ENCODE results near the gene SLCO3A1. TPM values are rescaled to one million over a fixed set of nuclear protein-coding genes. Genes with fewer than 3 reads are reported as not detected.

Gene SLCO3A1
- total and polyA plus RNA-seq, 2 experiments from 2014 or later, result 35.5 to 71.9 TPM

- H3K4me3 ChIP-seq, result no peak overlapping the region
- no peaks in the 10 kb centered on the region for H3K27me3 ChIP-seq
- H3K36me3 ChIP-seq, result no peaks in the 10 kb centered on the region
- no peaks in the 10 kb centered on the region for H3K4me1 ChIP-seq (ENCODE audit: low read depth)
- TF ChIP-seq CTCF (IDR thresholded peaks at IDR 0.05; ENCODE audit: low read depth, low read length), result no peak
- H3K9me3 ChIP-seq (ENCODE audit: low read depth), result no peaks in the 10 kb centered on the region
- H3K27ac ChIP-seq, result no peak overlapping the region
- DNase-seq (ENCODE audit: low read depth in 1 of 2, low spot score in 1 of 2), result no peak
Measured at GRCh38 chr15:92184679-92185230, 331.2 kb downstream of the SLCO3A1 start.

- no peak overlapping the region for H3K4me3 ChIP-seq
- H3K4me1 ChIP-seq (ENCODE audit: low read depth), result no peaks in the 10 kb centered on the region
- no peaks in the 10 kb centered on the region for H3K27me3 ChIP-seq
- no peak for DNase-seq (ENCODE audit: low read depth in 1 of 2, low spot score in 1 of 2)
- no peaks in the 10 kb centered on the region for H3K36me3 ChIP-seq
- no peak for TF ChIP-seq CTCF (IDR thresholded peaks at IDR 0.05; ENCODE audit: low read depth, low read length)
- H3K9me3 ChIP-seq (ENCODE audit: low read depth), result no peaks in the 10 kb centered on the region
- no peak overlapping the region for H3K27ac ChIP-seq
Measured at GRCh38 chr15:92187975-92188374, 334.5 kb downstream of the SLCO3A1 start.

GRCh38 chr15:92189166-92189565 is 335.7 kb downstream of the SLCO3A1 start:
- no peaks in the 10 kb centered on the region for H3K4me1 ChIP-seq (ENCODE audit: low read depth)
- no peaks in the 10 kb centered on the region for H3K36me3 ChIP-seq
- no peaks in the 10 kb centered on the region for H3K27me3 ChIP-seq
- H3K27ac ChIP-seq, result no peak overlapping the region
- no peak overlapping the region for H3K4me3 ChIP-seq
- no peaks in the 10 kb centered on the region for H3K9me3 ChIP-seq (ENCODE audit: low read depth)
- no peak for TF ChIP-seq CTCF (IDR thresholded peaks at IDR 0.05; ENCODE audit: low read depth, low read length)
- no peak for DNase-seq (ENCODE audit: low read depth in 1 of 2, low spot score in 1 of 2)

- Histone ChIP-seq H3K4me3 (no peak overlapping the region), H3K27ac (no peak overlapping the region), H3K36me3 (no peaks in the 10 kb centered on the region), H3K4me1 (ENCODE audit: low read depth) (no peaks in the 10 kb centered on the region), H3K9me3 (ENCODE audit: low read depth) (no peaks in the 10 kb centered on the region), H3K27me3 (no peaks in the 10 kb centered on the region)
- DNase-seq (ENCODE audit: low read depth in 1 of 2, low spot score in 1 of 2), result no peak
- TF ChIP-seq CTCF (IDR thresholded peaks at IDR 0.05; ENCODE audit: low read depth, low read length), result no peak
Measured at GRCh38 chr15:92195241-92195640, 341.7 kb downstream of the SLCO3A1 start.

- H3K27me3 ChIP-seq, result no peaks in the 10 kb centered on the region
- TF ChIP-seq CTCF (IDR thresholded peaks at IDR 0.05; ENCODE audit: low read depth, low read length), result no peak
- H3K27ac ChIP-seq, result no peak overlapping the region
- no peaks in the 10 kb centered on the region for H3K9me3 ChIP-seq (ENCODE audit: low read depth)
- H3K4me1 ChIP-seq (ENCODE audit: low read depth), result no peaks in the 10 kb centered on the region
- no peak for DNase-seq (ENCODE audit: low read depth in 1 of 2, low spot score in 1 of 2)
- H3K36me3 ChIP-seq, result no peaks in the 10 kb centered on the region
- no peak overlapping the region for H3K4me3 ChIP-seq
Measured at GRCh38 chr15:92196342-92196741, 342.8 kb downstream of the SLCO3A1 start.

DNA sequence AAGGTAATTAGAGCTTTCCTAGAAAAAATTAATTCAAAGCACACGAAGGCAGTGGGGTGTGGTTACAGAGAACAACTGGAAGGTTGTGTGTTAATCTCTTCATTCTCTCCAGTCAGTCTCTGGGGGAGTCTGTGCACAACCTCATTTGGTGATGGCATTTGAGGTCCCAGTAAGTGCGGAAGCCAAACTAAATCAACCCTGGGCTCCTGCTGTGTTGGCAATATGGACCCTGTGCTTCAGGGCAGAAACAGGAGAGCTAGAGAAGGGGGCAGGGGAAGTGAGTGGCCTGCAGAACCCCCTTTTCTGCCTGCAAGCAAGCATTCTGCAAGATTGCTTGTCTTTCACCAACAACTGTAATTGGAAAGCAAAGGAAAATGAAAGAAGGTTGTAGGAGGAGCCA is 344.2 kb downstream of the SLCO3A1 start:
- Histone ChIP-seq H3K9me3 (ENCODE audit: low read depth) (no peaks in the 10 kb centered on the region), H3K4me3 (no peak overlapping the region), H3K36me3 (no peaks in the 10 kb centered on the region), H3K4me1 (ENCODE audit: low read depth) (no peaks in the 10 kb centered on the region), H3K27me3 (no peaks in the 10 kb centered on the region), H3K27ac (no peak overlapping the region)
- DNase-seq (ENCODE audit: low read depth in 1 of 2, low spot score in 1 of 2), result no peak
- TF ChIP-seq CTCF (IDR thresholded peaks at IDR 0.05; ENCODE audit: low read depth, low read length), result no peak
